Keratinocyte (primary cell): ENCODE results near the gene RUSC1. TPM values are rescaled to one million over a fixed set of nuclear protein-coding genes. Genes with fewer than 3 reads are reported as not detected.

Experiments used
- DNase-seq: peaks from one replicate; pipeline ENCODE4 v3.0.0-alpha.2; 2011; ENCODE audit warnings: low read depth, missing footprints, low spot score
- FAIRE-seq: peaks from 2 replicates; lab custom pipeline; 2011; peaks lifted over from hg19 to GRCh38; lab: Jason Lieb, UNC
- H2AFZ ChIP-seq: 2 replicates; pipeline ENCODE4 v1.6.0; 2012; ENCODE audit warnings: low read length, control low read depth, inconsistent platforms; ENCODE audit not compliant: control insufficient read depth
- H3K27ac ChIP-seq: 2 replicates; pipeline ENCODE4 v1.5.1; 2011; ENCODE audit warnings: low read length; ENCODE audit not compliant: control insufficient read depth, insufficient read depth
- H3K27me3 ChIP-seq: 3 replicates; pipeline ENCODE4 v1.6.0; 2011; ENCODE audit warnings: low read length; ENCODE audit not compliant: control insufficient read depth, insufficient read depth; ENCODE audit errors: extremely low read depth
- H3K36me3 ChIP-seq, 2 experiments: 2 replicates in 1 of 2; 3 replicates in 1 of 2; pipeline ENCODE4 v1.5.1; 2011; ENCODE audit warnings: low read length in 2 of 2, mild to moderate bottlenecking in 1 of 2; ENCODE audit not compliant: control insufficient read depth in 2 of 2, insufficient read depth in 2 of 2; ENCODE audit errors: extremely low read depth in 1 of 2
- H3K4me1 ChIP-seq: 3 replicates; pipeline ENCODE4 v1.5.1; 2011; ENCODE audit warnings: low read length; ENCODE audit not compliant: control insufficient read depth, insufficient read depth; ENCODE audit errors: extremely low read depth
- H3K4me2 ChIP-seq: 3 replicates; pipeline ENCODE4 v1.6.0; 2011; ENCODE audit warnings: low read depth, low read length; ENCODE audit not compliant: control insufficient read depth, insufficient read depth; ENCODE audit errors: extremely low read depth
- H3K4me3 ChIP-seq, 3 experiments: fragments of 200-600 bp in 1 of 3; sonication (generic) in 1 of 3; 2 replicates in 2 of 3; 3 replicates in 1 of 3; pipeline ENCODE4 v1.5.1; 2011 to 2016; ENCODE audit warnings: low read length in 3 of 3, mild to moderate bottlenecking in 3 of 3, control low read depth in 2 of 3, inconsistent platforms in 1 of 3, low read depth in 1 of 3, mixed read lengths in 1 of 3, mixed run types in 1 of 3, moderate library complexity in 1 of 3; ENCODE audit not compliant: control insufficient read depth in 2 of 3, insufficient read depth in 2 of 3; ENCODE audit errors: extremely low read depth in 1 of 3
- H3K79me2 ChIP-seq: 2 replicates; pipeline ENCODE4 v1.6.0; 2012; ENCODE audit warnings: low read length; ENCODE audit not compliant: control insufficient read depth, insufficient read depth
- H3K9ac ChIP-seq: 3 replicates; pipeline ENCODE4 v1.6.0; 2011; ENCODE audit warnings: low read length; ENCODE audit not compliant: control insufficient read depth, insufficient read depth; ENCODE audit errors: extremely low read depth
- H3K9me1 ChIP-seq: 3 replicates; pipeline ENCODE4 v1.6.0; 2011; ENCODE audit warnings: low read length; ENCODE audit not compliant: control insufficient read depth, insufficient read depth; ENCODE audit errors: extremely low read depth
- H3K9me3 ChIP-seq: 2 replicates; pipeline ENCODE4 v1.5.1; 2012; ENCODE audit warnings: low read depth, low read length; ENCODE audit not compliant: control insufficient read depth
- H4K20me1 ChIP-seq: 3 replicates; pipeline ENCODE4 v1.6.0; 2011; ENCODE audit warnings: low read length; ENCODE audit not compliant: control insufficient read depth, insufficient read depth; ENCODE audit errors: extremely low read depth
- CTCF ChIP-seq, 3 experiments: IDR thresholded peaks in 1 of 3; conservative IDR thresholded peaks in 1 of 3; optimal IDR thresholded peaks in 1 of 3; 2 replicates in 2 of 3; 3 replicates in 1 of 3; pipeline versions ENCODE3 to v1.5.1; 2011; ENCODE audit warnings: low read length in 3 of 3, mild to moderate bottlenecking in 3 of 3, moderate library complexity in 2 of 3, control low read depth in 1 of 3, inconsistent platforms in 1 of 3; ENCODE audit not compliant: insufficient read depth in 2 of 3; ENCODE audit errors: extremely low read depth in 1 of 3
- EZH2 ChIP-seq: IDR thresholded peaks from one replicate; pipeline ENCODE4 v1.6.1; 2012; ENCODE audit warnings: inconsistent platforms, mild to moderate bottlenecking, low read length, moderate library complexity
- dilution Hi-C: fragments of 300-500 bp; cut with MboI; formaldehyde crosslinking; loops from one replicate; pipeline ENCODE4 v1.7.0; 2020; ENCODE audit warnings: low sequenced_read_pairs; ENCODE audit not compliant: extremely low pct_ligation_motif_present
- polyA plus RNA-seq, 5 experiments: library from polyadenylated mRNA; depleted of rRNA in 3 of 5; stranded (reverse) in 3 of 5; stranded (forward) in 1 of 5; unstranded in 1 of 5; fragments of >200 nt; gene quantifications; 1 replicate in 1 of 5; 2 replicates in 3 of 5; 3 replicates in 1 of 5; pipeline versions ENCODE4 v1.2.1 to v1.2.3, GENCODE V29; 2011 to 2012; ENCODE audit warnings: missing spikeins in 2 of 5, low read depth in 1 of 5, low replicate concordance in 1 of 5

The RUSC1 gene
- polyA plus RNA-seq, 1 donor (not counting 4 experiments of a cell fraction or from before 2014, with no cell fraction given), result 32.8 TPM

- no peak overlapping the region for H3K4me3 ChIP-seq
These were observed 39.4 kb downstream of the RUSC1 start for GRCh38 chr1:155360051-155360450.

GRCh38 chr1:155379180-155379579 is 58.5 kb downstream of the RUSC1 start:
- no peaks in the 10 kb centered on the region for H3K79me2 ChIP-seq
- no peak overlapping the region for H3K4me2 ChIP-seq
- TF ChIP-seq CTCF (optimal IDR thresholded peaks at IDR 0.05 in 1 of 3, IDR thresholded peaks at IDR 0.05 in 1 of 3, conservative IDR thresholded peaks at IDR 0.05 in 1 of 3; ENCODE audit: extremely low read depth in 1 of 3, insufficient read depth in 2 of 3, low read length in 3 of 3), result no peak
- TF ChIP-seq EZH2, result no peak
- H3K4me1 ChIP-seq, result no peaks in the 10 kb centered on the region
- H4K20me1 ChIP-seq, result no peaks in the 10 kb centered on the region
- H3K4me3 ChIP-seq, result no peak overlapping the region
- DNase-seq, result no peak
- no peak for FAIRE-seq
- H3K27ac ChIP-seq, result no peak overlapping the region
- no peak overlapping the region for H2AFZ ChIP-seq
- H3K27me3 ChIP-seq, result no peaks in the 10 kb centered on the region
- no peak overlapping the region for H3K9ac ChIP-seq
- H3K9me1 ChIP-seq, result no peaks in the 10 kb centered on the region
- no peaks in the 10 kb centered on the region for H3K9me3 ChIP-seq
- peaks cover 3 to 9% of the 10 kb centered on the region in 2 experiments for H3K36me3 ChIP-seq
- dilution Hi-C loops, result no loop called here

More at GRCh38 chr1:155360051-155360450, 39.4 kb downstream of the RUSC1 start:
- Histone ChIP-seq H3K79me2 (no peaks in the 10 kb centered on the region), H3K9ac (no peak overlapping the region), H3K9me1 (no peaks in the 10 kb centered on the region), H4K20me1 (no peaks in the 10 kb centered on the region), H3K36me3 (peaks cover 9 to 16% of the 10 kb centered on the region in 2 experiments), H3K9me3 (no peaks in the 10 kb centered on the region), H2AFZ (no peak overlapping the region), H3K27me3 (no peaks in the 10 kb centered on the region), H3K27ac (no peak overlapping the region), H3K4me1 (no peaks in the 10 kb centered on the region), H3K4me2 (no peak overlapping the region)
- dilution Hi-C loops, result no loop called here
- no peak for DNase-seq
- no peak for FAIRE-seq
- TF ChIP-seq EZH2, result no peak

DNA sequence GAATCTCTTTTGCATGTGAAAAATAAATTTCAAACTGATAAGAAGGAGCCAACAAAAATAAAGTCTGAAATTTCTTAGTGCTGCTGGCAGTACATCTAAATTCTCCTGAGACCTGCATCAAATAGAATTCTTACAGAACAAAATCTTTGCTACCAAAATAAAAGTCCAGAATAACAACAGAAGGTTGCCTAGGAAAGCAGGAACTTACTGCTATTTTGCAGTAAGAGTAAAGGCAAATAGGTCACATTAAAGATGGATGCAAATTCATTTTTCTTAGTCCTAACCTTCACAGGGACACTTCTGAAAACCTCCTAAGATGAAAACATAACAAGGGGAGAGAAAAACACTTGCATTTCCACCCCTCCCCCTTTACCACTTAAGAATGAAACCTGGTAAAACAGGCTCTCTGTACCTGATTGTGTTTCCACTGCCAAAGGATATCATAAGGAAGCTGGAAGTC is 59.0 kb downstream of the RUSC1 start:
- Histone ChIP-seq H4K20me1 (no peaks in the 10 kb centered on the region), H3K9me1 (no peaks in the 10 kb centered on the region), H3K4me1 (no peaks in the 10 kb centered on the region), H3K9ac (no peak overlapping the region), H2AFZ (no peak overlapping the region), H3K4me3 (no peak overlapping the region), H3K4me2 (no peak overlapping the region), H3K9me3 (no peaks in the 10 kb centered on the region), H3K79me2 (no peaks in the 10 kb centered on the region), H3K27me3 (no peaks in the 10 kb centered on the region), H3K27ac (no peak overlapping the region), H3K36me3 (peaks cover 3 to 9% of the 10 kb centered on the region in 2 experiments)
- TF ChIP-seq EZH2 (no peak), CTCF (optimal IDR thresholded peaks at IDR 0.05 in 1 of 3, IDR thresholded peaks at IDR 0.05 in 1 of 3, conservative IDR thresholded peaks at IDR 0.05 in 1 of 3; ENCODE audit: extremely low read depth in 1 of 3, insufficient read depth in 2 of 3, low read length in 3 of 3) (no peak)
- DNase-seq, result no peak
- dilution Hi-C loops, result no loop called here
- no peak for FAIRE-seq
